ENCODE measurements around the gene ANKRD33. TPM values are rescaled to one million over a fixed set of nuclear protein-coding genes. Genes with fewer than 3 reads are reported as not detected.

The ANKRD33 gene
- total RNA-seq, 2 experiments from 2014 or later, result not detected

DNA sequence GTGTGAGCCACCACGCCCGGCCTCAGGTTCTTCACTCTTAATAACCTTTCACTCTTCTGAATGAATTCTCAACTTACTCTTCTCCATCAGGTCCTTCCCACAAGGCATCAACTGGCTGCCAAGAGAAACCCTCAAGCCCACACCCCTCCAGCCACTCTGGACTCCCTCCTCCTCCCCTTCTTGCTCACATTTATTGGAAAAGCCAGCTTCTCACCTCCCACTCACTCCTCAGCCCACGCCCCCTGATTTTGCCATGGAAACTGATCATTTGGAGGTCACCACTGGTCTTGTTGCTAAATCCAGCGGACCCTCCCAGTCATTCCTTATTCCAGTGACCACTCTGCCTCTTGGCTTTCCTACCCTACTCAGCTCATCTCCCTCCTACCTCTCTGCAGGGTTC, 46.2 kb downstream of the ANKRD33 start:
- no peak overlapping the region for H3K27ac Mint-ChIP-seq
- no peaks in the 10 kb centered on the region for H3K4me1 Mint-ChIP-seq (ENCODE audit: low read depth)
- no peaks in the 10 kb centered on the region for H3K9me3 Mint-ChIP-seq
- CTCF ChIA-PET, result interaction anchor here (0.6 to 1.8 kb wide), 5 partner anchors 9 to 47 kb away, joined by 3 to 6 read pairs (median 3); no protein-coding TSS in a partner anchor
- H3K27me3 Mint-ChIP-seq (ENCODE audit: low read depth), result no peaks in the 10 kb centered on the region
- DNase-seq, result no peak
- H3K4me3 Mint-ChIP-seq, result no peak overlapping the region
- H3K36me3 Mint-ChIP-seq (ENCODE audit: low read depth), result no peaks in the 10 kb centered on the region
- intact Hi-C loops (cut with micrococcal nuclease), result no loop called here

DNA sequence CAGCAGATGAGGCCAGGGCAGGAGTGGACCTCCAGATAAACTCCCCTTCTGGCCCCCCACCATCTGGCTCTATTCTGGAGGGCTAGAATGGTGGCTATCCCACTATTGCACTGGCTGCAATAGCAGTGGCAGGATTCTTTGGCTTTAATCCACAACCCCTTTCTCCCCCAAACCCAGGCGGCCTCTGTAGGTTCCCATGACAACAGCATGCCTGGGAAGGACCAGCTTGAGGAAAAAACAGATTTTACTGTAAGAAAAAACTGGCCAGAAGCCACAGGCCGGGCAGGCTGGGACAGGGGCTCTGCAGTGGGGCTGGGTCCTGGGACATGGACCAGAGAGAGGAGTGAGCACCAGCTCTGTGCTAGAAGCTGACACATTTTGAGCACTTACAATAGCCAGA, 50.0 kb downstream of the ANKRD33 start:
- H3K4me1 Mint-ChIP-seq (ENCODE audit: low read depth), result peaks cover 4% of the 10 kb centered on the region
- H3K27ac Mint-ChIP-seq, result no peak overlapping the region
- H3K9me3 Mint-ChIP-seq, result no peaks in the 10 kb centered on the region
- CTCF ChIA-PET, result interaction anchor here (0.7 to 1.6 kb wide), 3 partner anchors 13 to 38 kb away, joined by 3 to 4 read pairs (median 3); no protein-coding TSS in a partner anchor
- no peak for DNase-seq
- H3K27me3 Mint-ChIP-seq (ENCODE audit: low read depth), result no peaks in the 10 kb centered on the region
- intact Hi-C loops (cut with micrococcal nuclease), result no loop called here
- H3K4me3 Mint-ChIP-seq, result no peak overlapping the region
- no peaks in the 10 kb centered on the region for H3K36me3 Mint-ChIP-seq (ENCODE audit: low read depth)

GRCh38 chr12:51938726-51939125, 50.8 kb downstream of the ANKRD33 start:
- Mint-ChIP-seq H3K27ac (no peak overlapping the region), H3K36me3 (ENCODE audit: low read depth) (no peaks in the 10 kb centered on the region), H3K4me1 (ENCODE audit: low read depth) (peaks cover 4% of the 10 kb centered on the region), H3K4me3 (no peak overlapping the region), H3K9me3 (no peaks in the 10 kb centered on the region), H3K27me3 (ENCODE audit: low read depth) (no peaks in the 10 kb centered on the region)
- intact Hi-C loops (cut with micrococcal nuclease), result no loop called here
- CTCF ChIA-PET, result interaction anchor here (0.6 to 1.6 kb wide), 4 partner anchors 12 to 385 kb away, joined by 3 to 4 read pairs (median 3); no protein-coding TSS in a partner anchor
- DNase-seq, result no peak

DNA sequence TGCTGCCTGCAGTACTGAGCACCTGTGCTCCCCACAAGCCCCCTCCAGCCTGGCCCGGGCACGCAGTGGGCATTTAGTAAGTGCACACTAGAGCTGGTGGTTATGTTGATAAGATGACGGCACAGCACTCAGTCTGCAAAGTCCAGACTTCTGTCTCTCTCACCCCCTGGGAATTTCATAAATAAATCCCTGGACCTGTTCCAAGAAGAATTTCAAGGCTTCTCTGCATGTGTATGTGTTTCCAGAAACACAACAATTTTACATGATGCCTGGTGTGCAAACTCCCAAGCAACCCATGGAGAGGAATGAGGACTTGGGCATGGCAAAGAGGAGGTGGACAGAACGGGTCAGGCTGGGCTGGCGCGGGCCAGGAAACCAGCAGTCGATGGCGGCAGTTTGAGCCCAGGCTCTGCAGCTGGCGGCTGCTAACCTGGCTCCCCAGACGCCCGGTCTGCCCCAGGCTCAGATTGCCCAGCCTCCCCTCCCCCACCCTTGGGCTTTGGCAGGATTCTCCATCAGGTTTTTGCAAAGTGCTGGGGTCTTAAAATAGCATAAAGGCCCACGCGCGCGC, 53.2 kb downstream of the ANKRD33 start:
- Mint-ChIP-seq H3K27ac (no peak overlapping the region), H3K36me3 (ENCODE audit: low read depth) (peaks cover 7% of the 10 kb centered on the region), H3K27me3 (ENCODE audit: low read depth) (no peaks in the 10 kb centered on the region), H3K4me3 (no peak overlapping the region), H3K9me3 (peaks cover 14% of the 10 kb centered on the region), H3K4me1 (ENCODE audit: low read depth) (peaks cover 4% of the 10 kb centered on the region)
- DNase-seq, result no peak
- CTCF ChIA-PET, result no interaction called here
- intact Hi-C loops (cut with micrococcal nuclease), result no loop called here

Other genes with a start within 250 kb of the ANKRD33 start
- gene FIGNL2, start 39.4 kb upstream of the ANKRD33 start, total RNA-seq, result under 1 TPM; 0.25 to 0.36 TPM
- not detected for gene ACVRL1, start 19.4 kb downstream of the ANKRD33 start, total RNA-seq
- gene ACVR1B, start 63.6 kb downstream of the ANKRD33 start, total RNA-seq, result 1 to 10 TPM; 8.7 to 9.1 TPM
- gene TAMALIN, start 118.8 kb downstream of the ANKRD33 start, total RNA-seq, result 10 to 100 TPM; 14.7 to 14.8 TPM
- gene NR4A1, start 163.3 kb downstream of the ANKRD33 start, total RNA-seq, result 10 to 100 TPM; 64.2 to 64.8 TPM
- 10 to 100 TPM; 21.8 to 22.0 TPM for gene ATG101, start 181.9 kb downstream of the ANKRD33 start, total RNA-seq
- not detected for gene SMIM41, start 191.6 kb downstream of the ANKRD33 start, total RNA-seq